Stimulated activated naive CD8-positive, alpha-beta T cell treated with anti-CD3 and anti-CD28 coated beads, Interleukin-15, Interleukin-2, amounts not matched to agents 100 U/mL and 50 U/mL, for 24 hours (primary cell): ENCODE results near the gene TRIM33.
"Not testable (repeated sequence)": the region's sequence is repeated elsewhere in the genome, so short reads cannot be mapped to it uniquely, and the experiment has no call there.

Experiments
- ATAC-seq: fragments of 150-1000 bp; cut with Tn5 transposase; one replicate; pipeline ENCODE4 v1.10.0; 2021
- DNase-seq: peaks from one replicate; pipeline ENCODE4 v3.0.0; 2021

The TRIM33 gene

DNA sequence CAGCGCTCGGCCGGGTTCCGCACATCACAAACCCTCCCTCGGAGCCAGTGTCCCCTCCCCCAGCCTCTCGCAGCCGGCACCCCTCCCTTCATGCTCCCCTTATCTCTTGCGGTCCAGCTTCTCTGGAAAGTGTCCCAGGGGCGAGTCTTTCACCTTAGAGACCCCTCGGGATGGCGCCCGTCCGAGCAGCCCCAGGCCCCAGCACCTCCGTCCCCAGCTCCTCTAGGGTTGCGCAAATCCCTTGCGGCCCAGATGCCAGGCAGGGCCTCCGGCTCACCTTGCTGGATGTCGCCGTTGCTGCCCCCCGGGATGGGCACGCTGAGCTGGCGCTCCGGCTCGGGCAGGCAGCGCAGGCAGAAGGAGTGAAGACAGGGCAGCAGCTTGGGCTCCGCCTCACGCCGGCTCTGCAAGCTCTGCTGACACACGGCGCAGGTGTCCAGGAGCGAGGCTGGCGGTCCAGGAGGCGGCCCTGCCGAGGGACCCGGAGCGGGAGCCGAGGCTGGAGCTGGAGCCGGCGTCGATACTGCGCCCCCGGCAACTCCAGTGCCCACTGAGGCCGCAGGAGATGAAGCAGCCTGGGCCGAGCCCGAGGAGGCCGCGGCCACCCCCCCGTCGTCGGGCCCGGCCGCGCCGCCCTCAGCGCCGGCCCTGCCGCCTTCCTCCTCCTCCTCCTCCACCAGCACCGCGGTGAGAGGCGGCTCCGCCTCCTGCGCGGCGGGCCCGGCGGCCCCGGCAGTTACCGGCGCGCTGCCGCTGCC, 550 bp downstream of the TRIM33 start:
- DNase-seq (peak; percentile 48), ATAC-seq (peak; percentile 68)

DNA sequence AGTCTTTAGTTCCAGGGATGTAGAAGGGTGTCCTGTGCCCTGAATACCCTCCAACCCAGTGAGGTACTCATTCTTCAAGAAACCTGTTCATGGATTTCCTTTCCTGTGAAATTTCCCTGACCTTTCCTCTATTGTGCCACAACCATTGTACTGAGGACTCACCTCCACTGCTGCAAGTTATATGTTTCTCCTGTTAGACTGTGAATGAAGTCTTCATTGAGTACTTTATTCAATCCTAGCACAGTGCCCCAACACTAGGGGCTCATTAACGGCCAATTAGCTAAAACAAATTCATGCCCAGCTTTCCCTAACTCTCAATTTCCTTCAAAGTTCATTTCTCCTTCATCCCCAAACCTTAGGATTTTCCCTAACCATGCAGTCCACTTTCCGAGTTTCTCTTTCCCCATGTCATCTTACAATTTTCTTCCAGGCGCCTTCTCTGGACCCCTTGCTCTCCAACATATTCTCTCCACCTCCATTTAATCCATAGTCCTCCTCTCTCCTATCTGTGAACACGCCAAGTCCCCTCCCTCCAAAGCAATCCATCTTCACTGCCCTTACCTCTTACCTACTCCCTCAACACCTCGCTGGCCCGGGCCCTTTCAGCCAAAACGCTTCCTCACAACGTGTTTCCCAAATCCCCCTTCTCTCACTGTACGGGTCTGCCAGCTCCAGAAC, 1.3 kb downstream of the TRIM33 start:
- DNase-seq = no peak
- ATAC-seq = no peak

DNA sequence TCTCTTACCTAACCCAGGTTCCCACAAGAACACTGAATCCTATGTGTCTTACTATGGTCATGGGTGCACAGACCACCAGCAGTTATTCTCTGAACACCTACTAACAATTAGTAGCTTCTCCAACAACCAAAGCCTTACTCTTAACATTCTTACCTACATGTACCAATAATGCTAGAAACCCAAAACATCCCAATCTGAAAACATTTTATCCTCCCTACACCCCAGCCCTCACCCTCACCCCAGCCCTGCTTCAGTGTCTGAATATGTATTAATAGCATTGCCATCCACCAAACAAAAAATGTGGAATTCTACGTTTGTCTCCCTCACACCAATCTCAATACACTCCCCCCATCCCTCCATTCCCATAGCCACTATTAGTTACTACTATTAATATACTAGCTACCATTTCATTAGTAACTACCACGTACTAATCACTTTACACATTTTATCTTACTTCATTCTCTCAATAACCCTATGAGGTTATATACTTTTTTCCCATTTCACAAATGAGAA, 2.6 kb downstream of the TRIM33 start:
- ATAC-seq (no peak), DNase-seq (no peak)

DNA sequence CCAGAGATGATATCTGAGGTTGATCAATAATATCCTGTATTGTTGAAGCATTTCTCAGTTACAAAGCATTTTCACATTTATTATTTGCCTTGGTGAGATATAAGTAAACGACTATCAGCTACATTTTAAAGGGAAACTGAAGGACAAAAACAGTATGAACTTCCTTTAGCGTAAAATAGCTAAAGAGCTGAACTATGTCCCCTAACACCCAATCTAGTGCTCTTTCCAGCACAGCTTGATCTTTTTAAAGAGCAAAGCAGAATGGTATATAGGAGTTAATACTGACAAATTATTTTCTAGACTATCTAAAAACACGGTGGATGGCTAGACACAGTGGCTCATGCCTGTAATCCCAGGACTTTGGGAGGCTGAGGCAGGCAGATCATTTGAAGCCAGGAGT, 3.5 kb downstream of the TRIM33 start:
- ATAC-seq = no peak

DNA sequence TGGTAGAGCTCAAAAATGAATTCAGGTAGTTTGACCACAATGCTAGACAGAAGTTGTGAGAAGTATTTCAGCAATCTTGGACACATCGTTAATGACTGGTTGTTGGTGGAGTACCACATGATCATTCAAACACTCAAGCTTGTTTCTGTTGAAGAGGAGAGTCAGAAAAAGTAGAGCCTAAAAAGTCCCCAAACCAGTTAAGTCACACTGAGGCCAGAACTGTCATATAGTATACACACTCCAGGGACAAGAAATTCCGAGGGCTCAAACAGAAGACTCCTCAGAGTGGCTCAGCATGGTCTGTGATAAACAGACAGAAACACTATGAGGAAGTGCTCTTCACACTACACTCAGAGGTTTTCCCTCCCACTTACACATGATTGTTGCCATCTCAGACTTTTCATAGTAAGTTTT, 5.8 kb downstream of the TRIM33 start:
- ATAC-seq (no peak), DNase-seq (no peak)

More for the DNA sequence above, 3.5 kb downstream of the TRIM33 start:
- DNase-seq = no peak

DNA sequence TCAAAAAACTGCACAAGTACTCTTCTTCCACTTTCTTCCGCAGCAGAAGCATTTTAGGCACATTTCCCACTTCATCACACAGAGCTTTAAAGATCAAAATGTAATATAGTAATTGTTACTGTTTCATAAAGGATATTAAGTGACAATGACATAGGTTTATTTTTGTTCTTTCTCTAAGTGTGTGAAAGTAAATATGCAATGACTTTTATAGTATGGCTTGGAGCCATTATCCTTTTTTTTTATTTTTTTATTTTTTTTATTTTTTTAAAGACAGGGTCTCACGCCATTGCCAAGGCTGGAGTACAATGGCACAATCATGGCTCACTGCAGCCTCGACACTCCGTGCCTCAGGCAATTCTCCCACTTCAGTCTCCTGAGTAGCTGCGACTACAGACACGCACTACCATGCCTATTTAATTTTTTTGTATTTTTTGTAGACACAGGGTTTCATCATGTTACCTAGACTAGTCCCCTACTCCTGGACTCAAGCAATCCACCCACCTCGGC, 7.0 kb downstream of the TRIM33 start:
- DNase-seq (no peak), ATAC-seq (no peak)

DNA sequence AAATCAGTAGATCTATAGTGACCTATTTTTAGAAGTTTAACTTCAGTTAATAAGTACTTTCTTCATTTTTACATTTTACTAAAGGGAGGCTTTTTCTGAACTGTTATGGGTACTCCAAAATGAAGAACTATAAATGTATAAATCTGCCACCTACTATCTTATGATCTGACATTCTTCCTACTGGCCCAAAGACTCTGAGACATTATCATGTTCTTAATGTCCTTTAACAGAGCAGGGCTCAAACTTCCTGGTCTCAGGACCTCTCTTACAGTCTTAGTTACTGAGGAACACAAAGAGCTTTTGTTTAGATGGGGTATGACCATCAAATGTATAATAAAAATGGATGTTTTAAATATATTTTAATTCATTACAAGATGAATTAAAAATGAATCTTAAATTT, 8.9 kb downstream of the TRIM33 start:
- DNase-seq (no peak), ATAC-seq (no peak)

DNA sequence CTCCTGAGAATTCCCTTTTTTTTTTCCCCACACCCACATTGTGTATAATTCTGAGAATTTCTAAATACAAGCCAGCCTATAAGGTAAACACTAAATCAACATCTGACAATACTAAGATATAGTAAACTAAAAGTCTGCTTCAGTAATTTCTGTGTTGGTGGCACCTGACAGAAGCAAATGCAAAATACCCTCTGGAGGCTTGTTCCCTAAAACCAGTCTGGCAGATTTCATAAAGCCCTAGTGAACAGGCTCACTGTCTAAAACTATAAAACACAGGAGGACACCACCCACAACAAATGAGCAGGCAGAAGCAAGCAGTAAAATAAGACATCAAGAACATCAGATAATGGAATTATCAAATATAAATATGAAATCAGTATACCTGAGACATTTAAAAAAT, 11.5 kb downstream of the TRIM33 start:
- DNase-seq (no peak), ATAC-seq (no peak)

DNA sequence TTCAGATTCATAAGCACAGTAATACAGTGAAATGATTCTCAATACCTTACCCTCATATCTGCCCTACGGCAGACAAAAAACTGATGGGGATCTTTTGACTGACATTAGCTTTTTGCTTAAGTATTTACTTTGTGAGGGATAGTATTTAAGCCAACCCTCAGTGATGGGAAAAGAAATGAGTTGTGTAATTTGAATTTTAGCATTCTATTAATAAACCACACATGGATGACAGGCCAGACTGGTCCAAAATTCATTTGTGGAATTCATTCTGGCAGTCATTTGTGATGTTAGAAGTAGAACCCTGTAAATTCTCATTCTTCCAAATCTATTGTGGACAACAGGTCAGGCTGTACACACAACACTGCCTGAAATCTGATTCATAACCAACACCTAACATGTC, 14.9 kb downstream of the TRIM33 start:
- DNase-seq (no peak), ATAC-seq (no peak)

DNA sequence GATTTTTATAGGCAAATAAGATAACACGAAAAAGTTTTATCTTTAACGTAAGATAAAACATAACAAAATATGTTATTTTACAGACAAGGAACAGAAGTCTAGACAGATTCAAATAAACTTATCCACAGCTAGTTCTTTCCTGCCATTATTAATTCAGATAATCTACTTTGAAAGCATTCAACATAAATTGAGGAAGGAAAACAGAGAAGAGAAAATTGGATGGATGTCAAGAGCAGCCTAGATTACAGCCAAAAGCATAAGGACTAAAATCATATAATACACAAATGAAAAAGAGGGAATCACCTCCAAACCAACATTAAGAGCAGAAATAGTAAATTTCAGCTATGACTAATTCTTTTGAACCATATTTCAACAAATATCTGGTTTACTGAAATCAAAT, 15.5 kb downstream of the TRIM33 start:
- DNase-seq (no peak), ATAC-seq (no peak)

DNA sequence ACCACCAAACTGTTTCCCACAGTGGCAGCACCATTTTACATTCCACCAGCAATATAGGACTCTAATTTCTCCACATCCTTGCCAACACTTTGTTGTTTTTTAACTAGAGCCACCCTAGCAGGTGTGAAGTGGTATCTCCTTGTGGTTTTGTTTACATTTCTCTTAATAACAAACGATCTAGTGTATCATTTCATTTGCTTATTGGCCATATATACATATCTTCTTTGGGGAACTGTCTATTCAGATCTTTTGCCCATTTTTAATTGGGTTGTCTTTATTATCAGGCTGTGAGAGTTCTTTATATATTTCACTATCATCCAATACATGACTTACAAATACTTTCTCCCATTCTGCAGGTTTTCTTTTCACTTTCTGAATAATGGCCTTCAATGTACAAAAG, 18.0 kb downstream of the TRIM33 start:
- ATAC-seq (no peak), DNase-seq (no peak)

DNA sequence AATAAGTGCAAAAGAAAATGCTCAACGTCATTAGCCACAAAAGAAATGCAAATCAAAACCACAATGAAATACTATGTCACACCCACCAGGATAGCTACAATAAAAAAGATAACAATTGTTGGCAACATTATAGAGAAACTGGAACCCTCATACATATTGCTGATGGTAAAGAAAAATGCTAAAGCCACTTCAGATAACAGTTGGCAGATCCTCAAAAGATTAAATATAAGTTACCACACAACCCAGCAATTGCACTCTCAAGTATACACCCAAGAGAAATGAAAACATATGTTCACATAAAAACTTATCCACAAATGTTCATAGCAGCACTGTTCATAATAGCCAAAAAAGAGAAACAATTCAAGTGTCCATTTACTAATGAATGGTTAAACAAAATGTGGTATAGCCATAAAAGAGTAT, 20.7 kb downstream of the TRIM33 start:
- ATAC-seq (no peak), DNase-seq (no peak)

DNA sequence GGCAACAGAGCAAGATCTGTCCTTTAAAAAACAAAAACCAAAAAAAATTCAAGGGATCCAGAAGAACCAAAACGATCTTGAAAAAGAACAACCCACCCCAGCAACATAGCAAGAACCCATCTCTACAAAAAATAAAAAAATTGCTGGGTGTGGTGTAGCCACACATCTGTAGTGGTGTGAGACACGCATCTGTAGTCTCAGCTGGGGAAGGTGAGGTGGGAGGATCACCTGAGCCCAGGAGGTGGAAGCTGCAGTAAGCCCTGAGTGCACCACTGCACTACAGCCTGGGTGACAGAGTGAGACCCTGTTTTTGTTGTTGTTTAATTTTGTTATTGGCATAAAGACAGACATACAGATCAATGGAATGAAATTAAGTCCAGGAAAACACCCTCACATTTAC, 22.3 kb downstream of the TRIM33 start:
- no peak for ATAC-seq
- DNase-seq = no peak

DNA sequence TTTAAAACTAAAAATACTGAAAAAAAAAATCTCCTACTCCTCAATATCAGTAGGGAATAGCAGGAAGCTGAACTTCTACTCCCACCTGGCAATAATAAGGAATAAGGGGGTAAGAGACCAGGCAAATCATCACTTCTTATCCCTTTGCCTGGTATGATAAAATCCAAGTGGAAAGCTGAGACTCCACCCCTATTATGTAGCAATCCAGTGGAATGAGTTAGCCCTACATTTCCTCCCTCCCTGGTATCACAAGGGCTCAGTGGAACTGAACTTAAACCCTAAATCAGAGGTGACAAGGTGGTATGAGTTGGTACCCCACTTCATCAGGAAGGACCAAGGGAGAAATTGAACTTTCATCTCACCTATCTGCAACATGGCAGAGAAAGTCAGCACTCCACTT, 25.7 kb downstream of the TRIM33 start:
- ATAC-seq (no peak), DNase-seq (no peak)

DNA sequence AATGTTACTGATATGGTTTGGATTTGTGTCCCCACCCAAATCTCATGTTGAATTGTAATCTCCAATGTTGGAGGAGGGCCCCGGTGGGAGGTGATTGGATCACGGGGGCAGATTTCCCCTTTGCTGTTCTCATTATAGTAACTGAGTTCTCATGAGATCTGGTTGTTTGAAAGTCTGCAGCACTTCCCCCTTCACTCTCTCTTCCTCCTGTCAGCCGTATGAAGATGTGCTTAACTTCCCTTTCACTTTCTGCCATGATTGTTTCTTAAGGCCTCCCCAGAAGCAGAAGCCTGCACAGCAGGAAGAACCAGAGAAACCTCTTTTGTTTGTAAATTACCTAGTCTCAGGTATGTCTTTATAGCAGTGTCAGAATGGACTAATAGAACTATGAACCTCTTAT, 28.4 kb downstream of the TRIM33 start:
- no peak for DNase-seq
- ATAC-seq = no peak

DNA sequence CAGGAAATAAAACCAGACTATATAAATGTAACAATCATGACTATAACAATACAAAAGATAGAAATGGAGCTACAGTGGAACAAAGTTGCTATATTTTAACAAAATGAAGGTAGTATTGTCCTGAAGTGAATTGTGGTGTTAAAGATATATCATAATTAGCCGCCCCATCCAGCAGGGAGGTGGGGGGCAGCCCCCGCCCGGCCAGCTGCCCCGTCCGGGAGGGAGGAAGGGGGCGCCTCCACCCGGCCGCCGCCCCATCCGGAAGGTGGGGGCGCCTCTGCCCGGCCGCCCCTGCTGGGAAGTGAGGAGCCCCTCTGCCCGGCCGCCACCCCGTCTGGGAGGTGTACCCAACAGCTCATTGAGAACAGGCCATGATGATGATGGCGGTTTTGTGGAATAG, 31.4 kb downstream of the TRIM33 start:
- ATAC-seq = not testable (repeated sequence)

DNA sequence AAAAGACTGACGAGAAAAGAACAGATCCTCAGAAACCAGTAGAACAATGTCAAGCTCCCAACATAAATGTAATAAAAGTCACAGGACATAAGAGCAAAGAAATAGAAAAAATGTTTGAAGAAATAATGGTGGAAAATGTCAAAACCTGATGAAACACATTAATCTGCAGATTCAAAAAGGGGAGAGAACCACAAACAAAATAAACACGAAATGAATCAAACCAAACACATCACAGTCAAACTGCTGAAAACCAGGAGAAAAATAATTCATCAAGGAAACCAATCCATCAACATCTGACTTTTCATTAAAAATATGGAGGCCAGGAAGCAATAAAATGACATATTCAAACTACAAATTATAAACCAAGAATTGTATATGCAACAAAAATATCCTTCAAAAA, 31.9 kb downstream of the TRIM33 start:
- DNase-seq = no peak
- no peak for ATAC-seq

More for the DNA sequence above, 31.4 kb downstream of the TRIM33 start:
- not testable (repeated sequence) for DNase-seq

DNA sequence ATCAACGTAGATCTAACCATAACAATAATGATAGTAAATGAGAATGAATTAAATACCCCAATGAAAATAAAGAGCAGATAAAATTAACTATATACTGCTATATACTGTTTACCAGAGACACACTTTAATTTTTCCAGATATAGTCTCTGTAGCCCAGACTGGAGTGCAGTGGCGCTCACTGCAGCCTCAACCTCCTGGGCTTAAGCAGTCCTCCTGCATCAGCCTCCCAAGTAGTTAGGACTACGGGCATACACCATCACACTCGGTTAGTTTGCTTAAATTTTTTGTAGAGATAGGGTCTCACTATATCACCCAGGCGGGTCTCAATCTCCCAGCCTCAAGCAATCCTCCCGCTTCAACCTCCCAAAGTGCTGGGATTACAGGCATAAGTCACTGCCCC, 37.2 kb downstream of the TRIM33 start:
- no peak for ATAC-seq
- no peak for DNase-seq

DNA sequence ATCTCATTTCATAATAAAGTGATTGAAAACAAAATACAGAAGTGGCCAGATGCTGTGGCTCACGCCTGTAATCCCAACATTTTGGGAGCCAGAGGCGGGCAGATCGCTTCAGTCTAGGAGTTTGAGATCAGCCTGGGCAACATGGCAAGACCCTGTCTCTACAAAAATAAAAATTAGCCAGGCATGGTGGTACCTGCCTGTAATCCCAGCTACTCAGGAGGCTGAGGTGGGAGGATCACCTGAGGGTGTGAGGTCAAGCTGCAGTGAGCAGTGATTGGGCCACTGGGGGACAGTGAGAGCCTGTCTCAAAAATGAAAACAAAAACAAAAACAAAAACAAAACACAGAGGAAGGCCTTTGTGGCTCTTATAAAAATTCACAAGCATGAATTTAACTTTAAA, 38.6 kb downstream of the TRIM33 start:
- ATAC-seq (no peak), DNase-seq (no peak)

DNA sequence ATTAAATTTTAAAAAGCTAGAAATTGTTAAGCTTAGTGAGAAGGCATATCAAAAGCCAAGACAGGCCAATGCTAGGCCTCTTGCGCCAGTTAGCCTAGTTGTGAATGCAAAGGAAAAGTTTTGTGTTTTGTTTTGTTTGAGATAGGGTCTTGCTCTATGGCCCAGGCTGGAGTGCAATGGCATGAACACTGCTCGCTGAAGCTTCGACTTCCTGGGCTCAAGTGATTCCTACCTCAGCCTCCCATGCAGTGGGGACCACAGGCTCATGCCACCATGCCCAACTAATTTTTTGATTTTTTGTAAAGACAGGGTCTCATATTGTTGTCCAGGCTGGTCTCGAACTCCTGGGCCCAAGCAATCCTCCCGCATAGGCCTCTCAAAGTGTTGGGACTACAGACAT, 40.3 kb downstream of the TRIM33 start:
- no peak for DNase-seq
- no peak for ATAC-seq

DNA sequence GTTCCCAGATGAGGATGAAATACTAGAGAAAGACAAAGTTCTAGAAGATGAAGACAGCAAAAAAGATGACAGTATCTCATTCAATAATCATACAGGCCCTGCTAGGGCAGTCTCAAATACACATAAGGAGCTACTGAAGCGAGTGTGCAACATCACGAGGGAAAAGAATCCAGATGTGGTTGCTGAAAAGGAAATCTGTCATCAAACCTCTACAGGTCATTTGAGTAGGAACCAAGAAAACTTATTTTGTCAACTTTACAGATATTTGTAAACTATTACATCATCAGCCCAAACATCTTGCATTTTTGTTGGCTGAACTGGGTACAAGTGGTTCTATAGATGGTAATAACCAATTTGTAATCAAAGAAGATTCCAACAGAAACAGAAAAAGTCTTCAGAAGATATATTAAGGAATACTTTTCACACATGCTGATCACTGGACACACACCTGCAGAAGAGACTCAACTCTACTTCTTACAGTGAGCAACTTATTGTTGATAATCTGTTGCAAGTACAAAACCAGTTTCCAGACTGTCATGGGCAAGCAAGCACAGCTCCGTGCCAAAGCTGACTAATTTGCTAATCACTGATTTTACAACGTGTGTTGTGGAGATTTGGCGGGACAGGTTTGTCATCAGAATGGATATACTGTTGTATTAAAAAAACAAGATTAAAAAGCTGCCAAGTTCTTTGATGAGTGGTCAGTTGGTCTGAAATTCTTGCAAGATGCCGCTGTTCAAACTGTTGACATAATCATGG, 42.1 kb downstream of the TRIM33 start:
- no peak for DNase-seq
- peak; percentile 74 for ATAC-seq

DNA sequence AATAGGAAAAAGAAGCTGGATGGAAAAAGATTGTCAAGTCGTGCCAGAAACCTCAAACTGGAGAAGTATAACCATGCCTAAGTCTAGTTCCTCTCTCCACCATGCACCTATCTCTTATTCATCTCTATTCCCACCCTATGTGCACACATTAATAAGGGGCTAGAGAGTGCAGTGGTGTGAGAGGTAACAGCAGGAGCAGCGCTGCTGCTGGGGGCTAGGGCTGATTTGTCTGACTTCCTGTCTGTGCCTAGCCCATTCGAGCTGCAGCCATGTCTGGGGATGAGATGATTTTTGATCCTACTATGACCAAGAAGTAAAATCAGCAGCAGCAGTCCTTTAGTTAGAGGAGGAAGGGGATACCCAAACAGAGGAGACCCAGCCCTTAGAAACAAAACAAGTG, 43.0 kb downstream of the TRIM33 start:
- ATAC-seq = no peak

DNA sequence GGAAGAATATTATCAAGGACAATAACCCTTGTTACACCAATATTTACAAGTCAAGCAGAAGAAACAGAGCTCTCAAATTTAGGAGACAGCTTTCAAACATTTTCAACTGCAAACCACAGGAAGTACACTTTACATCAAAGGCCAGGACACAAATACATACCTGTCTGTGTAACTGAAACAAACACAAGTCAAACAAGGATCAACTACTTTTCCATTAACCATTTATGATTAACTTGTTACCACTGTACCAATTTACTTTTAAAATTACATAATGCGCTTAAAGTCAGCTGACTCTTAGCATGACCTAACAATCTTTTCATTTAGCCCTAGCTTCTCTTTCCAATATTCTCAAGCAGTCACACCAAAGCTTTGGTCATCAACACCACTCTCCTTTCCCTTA, 43.5 kb downstream of the TRIM33 start:
- DNase-seq = no peak
- no peak for ATAC-seq

More for the DNA sequence above, 43.0 kb downstream of the TRIM33 start:
- no peak for DNase-seq
